IPS-20b (cell line): Measurements from ENCODE around the gene MIEF1.

ENCODE experiments used
- H3K27ac ChIP-seq: one replicate; pipeline ENCODE4 v1.5.1; 2013; ENCODE audit warnings: low read length
- H3K27me3 ChIP-seq: 2 replicates; pipeline ENCODE4 v1.6.1; 2013; ENCODE audit warnings: mild to moderate bottlenecking, low read length, inconsistent platforms; ENCODE audit not compliant: insufficient read depth
- H3K36me3 ChIP-seq: 2 replicates; pipeline ENCODE4 v1.6.1; 2013; ENCODE audit warnings: low read depth, mild to moderate bottlenecking, inconsistent platforms, low read length, moderate library complexity; ENCODE audit not compliant: insufficient read depth
- H3K4me1 ChIP-seq: 2 replicates; pipeline ENCODE4 v1.6.1; 2013; ENCODE audit warnings: mild to moderate bottlenecking, control low read depth, inconsistent platforms, low read length, moderate library complexity; ENCODE audit not compliant: insufficient read depth
- H3K4me3 ChIP-seq: 2 replicates; pipeline ENCODE4 v1.5.1; 2013; ENCODE audit warnings: mild to moderate bottlenecking, low read length, inconsistent platforms
- H3K9ac ChIP-seq: 2 replicates; pipeline ENCODE4 v1.6.1; 2013; ENCODE audit warnings: low read depth, mild to moderate bottlenecking, inconsistent platforms, low read length, moderate library complexity
- H3K9me3 ChIP-seq: 2 replicates; pipeline ENCODE4 v1.6.1; 2013; ENCODE audit warnings: mild to moderate bottlenecking, low read depth, low read length, inconsistent platforms; ENCODE audit not compliant: insufficient read depth

MIEF1 gene

DNA sequence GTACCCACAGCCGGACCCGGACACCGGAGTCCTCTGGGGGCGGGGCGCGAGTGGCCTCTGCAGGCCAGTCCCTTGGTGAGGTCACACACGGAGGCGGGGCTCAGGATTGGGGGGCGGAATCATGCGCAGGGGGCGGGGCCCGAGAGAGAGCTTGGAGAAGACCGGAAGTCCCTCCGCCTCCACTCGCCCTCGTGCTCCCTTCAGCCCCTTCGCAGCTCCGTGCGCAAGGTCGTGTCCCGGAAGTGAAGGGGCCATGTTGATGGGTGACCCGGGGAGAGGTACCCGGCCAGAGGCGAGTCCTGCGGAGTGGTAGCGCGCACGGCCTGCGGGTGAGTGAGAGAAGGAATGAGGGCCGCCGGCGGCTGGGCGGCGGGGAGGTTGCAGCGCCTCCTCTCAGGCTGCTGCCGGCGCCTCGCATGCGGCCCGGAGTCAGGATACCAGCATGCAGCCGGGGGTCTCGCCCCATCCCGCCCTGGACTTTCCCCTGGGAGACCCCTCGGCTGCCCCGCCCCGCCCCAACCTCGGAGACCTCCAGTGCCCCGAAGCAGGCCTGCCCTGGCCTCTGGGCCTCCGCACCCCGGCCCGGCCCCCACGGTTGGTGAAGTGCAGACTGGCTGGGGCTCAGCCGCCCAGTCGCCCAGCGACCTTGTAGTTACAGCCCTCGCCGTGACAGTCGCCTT, at the start of gene MIEF1:
MIEF1 (plus strand) TSS at position 182 of the 680 bp plus-strand sequence. CDS start 9,005 bp downstream, outside the sequence.
- Histone ChIP-seq H3K4me1 (peaks cover 6% of the 10 kb centered on the region; the same call in 1 of the 2 replicates), H3K27me3 (peaks cover 71% of the 10 kb centered on the region), H3K27ac (no peak within 1 kb of the TSS)

DNA sequence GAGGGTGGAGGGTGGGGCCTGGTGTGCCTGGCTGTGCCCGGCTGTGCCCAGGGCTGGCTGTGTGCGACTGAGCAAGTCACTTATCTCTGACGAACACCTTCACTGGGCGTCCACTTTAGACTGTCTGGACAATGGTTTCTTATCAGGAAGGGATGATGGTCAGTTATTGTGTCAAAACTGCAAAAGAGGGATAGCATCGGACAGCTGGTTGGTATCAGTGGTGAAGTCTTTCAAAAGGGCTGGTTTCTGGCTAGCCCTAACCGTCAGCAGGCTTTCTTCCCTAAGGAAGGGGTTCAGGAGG, 49.4 kb upstream of the MIEF1 start:
- peaks cover 21% of the 10 kb centered on the region for H3K27me3 ChIP-seq
- H3K4me3 ChIP-seq = no peak overlapping the region
- H3K9me3 ChIP-seq = no peaks in the 10 kb centered on the region
- H3K36me3 ChIP-seq = no peaks in the 10 kb centered on the region
- no peak overlapping the region for H3K27ac ChIP-seq
- H3K9ac ChIP-seq = no peak overlapping the region
- peaks cover 4% of the 10 kb centered on the region; the same call in 1 of the 2 replicates for H3K4me1 ChIP-seq

More for the DNA sequence above, at the start of gene MIEF1:
- Histone ChIP-seq H3K9ac (peak within 1 kb of the TSS; percentile 87), H3K4me3 (peak within 1 kb of the TSS; percentile 87), H3K9me3 (no peaks in the 10 kb centered on the region), H3K36me3 (peaks cover 31% of the 10 kb centered on the region)

DNA sequence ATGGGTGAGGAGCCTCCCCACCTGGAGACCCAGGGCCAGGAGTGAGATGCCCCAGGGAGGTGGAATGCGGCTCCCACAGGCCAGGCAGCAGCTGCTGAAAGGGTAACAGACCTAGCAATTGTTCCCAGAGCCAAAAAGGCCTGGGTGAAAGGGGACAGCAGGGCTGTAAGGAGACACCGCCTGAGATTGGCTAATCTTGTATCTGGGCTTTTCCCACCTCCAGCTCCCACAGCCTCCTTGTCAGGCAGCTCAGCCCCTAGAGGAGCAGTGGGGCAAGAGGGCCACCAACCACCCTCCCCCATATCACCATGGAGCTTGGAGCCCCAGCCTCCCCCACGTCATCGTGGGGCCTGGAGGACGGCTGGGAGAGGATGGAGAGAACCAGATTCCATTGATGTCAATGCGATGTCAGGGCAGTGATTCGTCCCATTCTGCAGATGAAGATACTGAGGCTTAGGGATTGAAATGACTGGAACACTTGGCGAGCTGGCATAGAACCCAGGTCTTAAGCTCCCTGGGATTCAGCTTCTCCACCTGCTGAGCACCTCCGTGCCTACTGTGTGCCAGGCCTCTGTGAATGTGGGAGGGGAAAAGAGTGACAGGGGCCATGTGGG, 48.2 kb upstream of the MIEF1 start:
- Histone ChIP-seq H3K36me3 (no peaks in the 10 kb centered on the region), H3K9ac (no peak overlapping the region), H3K27me3 (peaks cover 32% of the 10 kb centered on the region), H3K4me3 (no peak overlapping the region), H3K4me1 (peaks cover 4% of the 10 kb centered on the region; the same call in 1 of the 2 replicates), H3K27ac (no peak overlapping the region), H3K9me3 (no peaks in the 10 kb centered on the region)

DNA sequence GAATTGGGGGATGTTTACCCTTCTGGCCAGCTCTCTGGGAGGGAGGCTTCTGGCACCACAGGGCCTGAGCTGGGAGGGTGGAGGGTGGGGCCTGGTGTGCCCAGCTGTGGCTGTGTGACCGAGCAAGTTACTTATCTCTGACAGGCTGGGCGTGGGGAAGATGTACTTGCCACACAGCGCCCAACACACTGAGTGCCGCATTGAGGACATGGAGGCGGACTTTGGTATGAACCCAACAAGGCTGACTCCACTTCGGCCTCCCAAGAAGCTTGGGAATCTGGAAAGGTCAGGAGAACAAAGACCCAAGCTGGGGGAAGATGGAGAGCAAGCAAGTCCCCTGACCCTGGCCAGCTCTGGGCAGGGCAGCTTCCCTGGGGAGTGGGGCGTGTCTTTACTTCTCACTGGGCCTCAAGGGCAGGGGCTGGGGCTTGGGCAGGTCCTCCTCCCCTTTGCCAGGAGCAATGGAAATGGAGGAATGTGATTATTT, 47.7 kb upstream of the MIEF1 start:
- no peaks in the 10 kb centered on the region for H3K36me3 ChIP-seq
- no peaks in the 10 kb centered on the region for H3K9me3 ChIP-seq
- peaks cover 37% of the 10 kb centered on the region for H3K27me3 ChIP-seq
- no peak overlapping the region for H3K9ac ChIP-seq
- no peak overlapping the region for H3K4me3 ChIP-seq
- H3K27ac ChIP-seq = no peak overlapping the region
- H3K4me1 ChIP-seq = peaks cover 4% of the 10 kb centered on the region; the same call in 1 of the 2 replicates

DNA sequence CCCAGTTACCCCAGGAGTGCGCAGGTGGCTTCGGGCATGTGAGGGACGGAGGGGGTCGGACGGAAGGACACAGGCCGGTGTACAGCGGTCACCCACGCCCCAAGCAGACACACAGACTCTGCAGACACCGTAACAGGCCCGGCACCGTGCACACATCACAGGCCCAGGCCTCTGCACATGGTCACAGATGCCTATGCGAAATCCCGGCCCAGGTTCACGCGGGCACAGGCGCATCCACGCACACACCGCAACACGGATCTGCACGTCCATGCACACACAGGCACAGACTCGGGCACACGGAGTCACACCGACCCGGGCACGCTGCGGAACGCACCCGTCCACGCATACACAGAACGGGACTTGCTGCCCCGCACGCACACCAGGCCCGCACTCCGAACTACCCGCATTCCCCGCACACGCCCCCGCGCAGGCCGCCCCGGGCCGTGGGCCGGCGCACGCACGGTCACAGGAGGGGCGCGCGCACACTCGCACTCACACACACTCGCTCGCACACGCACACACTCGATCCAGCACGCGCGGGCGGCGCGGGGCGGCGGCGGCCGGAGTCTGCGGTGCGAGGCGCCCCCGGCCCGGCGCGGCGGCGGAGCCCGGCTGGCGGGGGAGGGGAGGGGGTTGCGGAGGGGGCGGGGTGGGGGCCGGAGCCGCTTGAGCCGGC, 45.4 kb upstream of the MIEF1 start, which contains the start of gene MGAT3:
MGAT3 (plus strand) TSS at position 491 of the 676 bp plus-strand sequence. CDS start 30,336 bp downstream, outside the sequence.
- Histone ChIP-seq H3K9me3 (no peaks in the 10 kb centered on the region), H3K9ac (peak within 1 kb of the TSS; percentile 59; the same call in 1 of the 2 replicates), H3K4me3 (peak within 1 kb of the TSS; percentile 72; the same call in 1 of the 2 replicates), H3K4me1 (peaks cover 4% of the 10 kb centered on the region; the same call in 1 of the 2 replicates), H3K36me3 (no peaks in the 10 kb centered on the region), H3K27me3 (peaks cover 43% of the 10 kb centered on the region), H3K27ac (no peak within 1 kb of the TSS)

DNA sequence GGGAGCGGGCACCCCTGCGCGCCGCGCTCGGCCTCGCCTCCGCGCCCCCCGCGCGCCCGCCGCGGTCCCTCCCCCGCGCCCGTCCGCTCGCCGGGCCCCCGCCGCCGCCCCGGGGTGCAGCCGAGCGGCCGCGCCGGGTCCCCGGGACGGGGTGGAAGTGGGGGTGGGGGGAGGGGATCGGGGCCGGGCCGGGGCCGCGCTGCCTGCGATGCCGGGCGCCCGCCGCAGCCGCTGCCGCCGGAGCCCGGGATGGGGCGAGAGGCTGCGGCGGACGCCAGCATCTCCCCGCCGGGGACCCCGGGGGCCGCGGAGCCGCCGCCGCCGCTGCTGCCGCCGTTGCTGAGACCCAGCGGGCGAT, 44.9 kb upstream of the MIEF1 start:
- Histone ChIP-seq H3K27ac (no peak overlapping the region), H3K27me3 (peaks cover 43% of the 10 kb centered on the region), H3K9me3 (no peaks in the 10 kb centered on the region), H3K4me1 (peaks cover 4% of the 10 kb centered on the region; the same call in 1 of the 2 replicates), H3K36me3 (no peaks in the 10 kb centered on the region), H3K4me3 (no peak overlapping the region; the same call in 1 of the 2 replicates), H3K9ac (no peak overlapping the region)

DNA sequence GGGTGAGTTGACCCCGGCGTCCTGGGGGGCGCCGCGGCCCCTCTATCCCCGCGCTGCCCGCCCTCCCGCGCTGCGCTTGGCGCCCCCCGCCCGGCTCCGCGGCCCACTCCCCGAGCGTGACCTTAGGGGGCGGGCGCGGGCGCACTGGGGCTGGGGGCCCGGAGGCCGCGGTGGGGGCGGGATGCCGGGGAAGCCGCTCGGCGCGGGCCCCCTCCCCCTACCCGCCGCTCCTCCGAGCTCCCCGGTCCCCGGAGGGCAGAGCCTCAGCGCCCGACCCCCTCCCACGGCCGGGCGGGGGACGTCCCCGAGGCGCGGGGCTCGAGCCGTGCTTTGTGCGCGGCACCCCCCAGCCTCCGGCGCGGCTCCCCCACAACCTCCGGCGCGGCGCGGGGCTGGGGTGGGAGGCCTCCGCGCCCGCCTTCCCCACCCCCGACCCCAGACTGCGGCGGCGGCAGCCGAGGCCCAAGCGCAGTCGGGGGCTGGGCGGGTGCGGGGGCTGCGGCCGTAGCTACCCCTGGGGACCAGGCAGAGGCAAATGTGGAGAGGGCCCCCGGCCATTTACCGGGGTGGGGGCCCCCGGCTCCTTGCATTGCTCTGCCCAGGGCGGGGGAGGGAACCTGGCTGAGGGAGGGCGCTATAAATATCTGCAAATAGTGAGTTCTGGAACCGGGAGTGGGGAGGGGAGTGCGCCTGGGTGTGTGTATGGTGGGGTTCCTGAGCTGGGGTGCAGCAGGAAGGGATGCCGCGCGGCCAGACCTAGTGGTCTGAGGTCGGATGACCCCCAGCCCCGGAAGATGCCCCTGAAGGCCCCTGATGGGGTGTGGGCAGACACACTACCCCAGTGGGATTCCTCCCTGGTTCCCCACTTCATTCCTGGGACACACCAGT, 44.3 kb upstream of the MIEF1 start:
- Histone ChIP-seq H3K27ac (no peak overlapping the region), H3K4me1 (peaks cover 7% of the 10 kb centered on the region; the same call in 1 of the 2 replicates)

DNA sequence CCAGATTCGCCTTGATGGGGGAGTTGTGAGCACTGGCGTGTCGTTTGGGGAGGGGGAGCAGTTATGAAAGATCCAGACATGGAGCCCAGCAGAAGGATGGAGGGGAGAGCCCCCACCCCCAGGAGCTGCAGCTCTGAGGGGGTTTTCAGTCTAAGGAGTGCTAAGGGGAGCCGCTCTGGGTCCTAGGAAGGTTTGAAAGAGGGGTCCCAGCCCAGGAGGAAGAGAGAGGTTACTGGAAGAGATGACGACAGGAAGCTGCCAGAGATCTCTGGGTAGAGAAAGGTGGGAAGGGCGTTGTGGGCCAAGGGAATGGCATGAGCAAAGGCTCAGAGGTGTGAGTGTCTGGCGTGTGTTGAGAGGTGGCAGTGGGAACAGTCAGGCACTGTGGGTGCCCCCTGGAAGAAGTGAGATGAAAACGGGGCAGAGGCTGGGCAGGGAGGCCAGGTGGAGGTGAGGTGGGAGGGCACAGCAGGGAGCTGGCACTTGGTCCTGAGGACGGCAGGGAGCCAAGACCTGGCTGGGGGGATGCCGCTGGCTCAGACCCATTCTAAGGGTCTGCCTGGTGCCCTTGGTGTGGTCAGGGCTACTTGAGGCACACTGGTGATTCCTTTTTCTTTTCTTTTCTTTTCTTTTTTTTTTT, 43.5 kb upstream of the MIEF1 start:
- Histone ChIP-seq H3K9me3 (no peaks in the 10 kb centered on the region), H3K9ac (peak overlapping the region; percentile 59; the same call in 1 of the 2 replicates), H3K27ac (no peak overlapping the region), H3K36me3 (no peaks in the 10 kb centered on the region), H3K4me1 (peaks cover 7% of the 10 kb centered on the region; the same call in 1 of the 2 replicates), H3K4me3 (peak overlapping the region; percentile 72), H3K27me3 (peaks cover 43% of the 10 kb centered on the region)

More for the DNA sequence above, 44.3 kb upstream of the MIEF1 start:
- Histone ChIP-seq H3K9me3 (no peaks in the 10 kb centered on the region), H3K9ac (peak overlapping the region; percentile 59; the same call in 1 of the 2 replicates), H3K27me3 (peaks cover 43% of the 10 kb centered on the region), H3K36me3 (no peaks in the 10 kb centered on the region), H3K4me3 (peak overlapping the region; percentile 72)

DNA sequence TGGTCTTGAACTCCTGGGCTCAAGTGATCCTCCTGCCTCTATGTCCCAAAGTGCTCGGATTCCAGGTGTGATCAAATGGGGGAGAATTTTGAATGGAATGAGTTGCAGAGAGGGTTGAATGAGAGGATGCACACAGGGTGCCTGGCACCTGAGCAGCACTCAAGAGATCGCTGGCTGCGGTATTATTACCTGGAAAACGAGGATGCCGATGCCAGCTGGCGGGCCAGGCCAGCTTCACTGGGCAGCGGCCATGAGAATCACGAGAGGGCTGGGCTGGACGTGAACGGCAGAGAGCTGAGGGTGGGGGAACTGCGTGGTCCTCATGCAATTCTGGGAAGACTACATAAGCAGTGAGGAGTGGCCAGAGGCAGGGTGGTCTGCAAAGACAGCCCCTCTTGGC, 42.4 kb upstream of the MIEF1 start:
- Histone ChIP-seq H3K9me3 (no peaks in the 10 kb centered on the region), H3K4me3 (no peak overlapping the region), H3K36me3 (no peaks in the 10 kb centered on the region), H3K27ac (no peak overlapping the region), H3K27me3 (peaks cover 43% of the 10 kb centered on the region), H3K4me1 (peaks cover 7% of the 10 kb centered on the region; the same call in 1 of the 2 replicates), H3K9ac (no peak overlapping the region)

DNA sequence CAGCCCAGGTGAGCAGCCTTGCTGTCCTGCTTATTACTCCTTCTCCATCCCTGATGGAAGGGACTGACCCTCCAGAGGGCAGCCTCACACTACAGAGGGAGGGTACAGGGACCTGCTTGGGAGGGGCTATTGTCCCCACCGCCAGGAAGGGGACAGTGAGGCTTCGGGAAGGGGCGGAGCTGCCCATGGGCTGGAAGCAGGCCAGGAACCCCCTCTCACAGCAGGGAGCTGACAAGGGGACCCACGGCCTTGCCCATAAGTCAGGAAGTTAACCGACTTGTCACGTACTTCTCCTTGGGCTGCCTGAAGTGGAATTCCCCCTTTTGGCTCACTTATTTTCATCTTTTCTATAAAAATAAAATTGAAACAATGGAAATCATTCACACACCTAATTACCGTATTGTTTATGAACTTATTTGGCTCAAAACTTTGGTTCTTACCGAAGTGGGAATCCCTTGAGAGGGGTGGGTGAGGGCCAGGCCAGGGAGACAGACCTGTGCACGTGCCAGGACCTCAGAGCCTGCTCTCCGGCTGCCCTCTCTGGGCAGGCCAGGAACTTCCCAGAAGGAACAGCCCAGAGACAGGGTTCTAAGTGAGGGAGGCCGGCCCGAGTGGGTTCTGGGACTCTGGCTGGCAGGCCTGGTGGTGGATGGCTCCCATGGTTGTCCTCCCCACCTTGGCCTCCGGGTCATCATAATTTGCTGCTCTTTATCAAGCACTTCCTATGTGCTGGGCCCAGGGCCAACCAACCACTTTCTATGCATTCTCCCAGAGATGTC, 39.5 kb upstream of the MIEF1 start:
- H3K4me1 ChIP-seq = peaks cover 4% of the 10 kb centered on the region; the same call in 1 of the 2 replicates
- no peaks in the 10 kb centered on the region for H3K36me3 ChIP-seq
- H3K27me3 ChIP-seq = peaks cover 22% of the 10 kb centered on the region
- H3K27ac ChIP-seq = no peak overlapping the region
- no peak overlapping the region for H3K9ac ChIP-seq
- no peak overlapping the region for H3K4me3 ChIP-seq
- no peaks in the 10 kb centered on the region for H3K9me3 ChIP-seq
